A673 (cell line): Measurements from ENCODE around the gene MAP7D2. TPM values are rescaled to one million over a fixed set of nuclear protein-coding genes. Genes with fewer than 3 reads are reported as not detected.

Experiments used
- BruUV-seq: library from RNA; stranded (reverse); fragments of 400-500 nt; replicated peaks from 2 replicates; lab custom pipeline; 2021; lab: Mats Ljungman, UMichigan
- CTCF ChIA-PET: fragments of 300-600 bp; sonication (Branson Sonifier 250); formaldehyde crosslinking; loops from one replicate; lab custom pipeline; 2022; ENCODE audit warnings: antibody characterized with exemption; lab: Charles Lee
- POLR2A ChIA-PET: fragments of 300-600 bp; sonication (Branson Sonifier 250); formaldehyde crosslinking; loops from one replicate; lab custom pipeline; 2022; ENCODE audit warnings: antibody characterized with exemption; ENCODE audit not compliant: low non-redundant PET; lab: Charles Lee
- DNase-seq: peaks from one replicate; pipeline ENCODE4 v3.0.0-alpha.2; 2015; ENCODE audit warnings: low spot score
- H3K27ac ChIP-seq: fragments of 200-600 bp; sonication (generic); 2 replicates; pipeline ENCODE4 v1.5.1; 2016; ENCODE audit warnings: mixed run types, low read depth, mild to moderate bottlenecking, mixed read lengths, antibody characterized with exemption, low read length; ENCODE audit not compliant: poor library complexity, severe bottlenecking
- H3K27me3 ChIP-seq: fragments of 200-600 bp; sonication (generic); replicated peaks from 2 replicates; pipeline ENCODE4 v1.6.1; 2017; ENCODE audit warnings: mixed run types, low read depth, mild to moderate bottlenecking, mixed read lengths, antibody characterized with exemption, low read length; ENCODE audit not compliant: insufficient read depth, poor library complexity
- H3K36me3 ChIP-seq: fragments of 200-600 bp; sonication (generic); 2 replicates; pipeline ENCODE4 v1.6.1; 2016; ENCODE audit warnings: mixed run types, mild to moderate bottlenecking, mixed read lengths, antibody characterized with exemption, low read length; ENCODE audit not compliant: insufficient read depth, poor library complexity, severe bottlenecking
- H3K4me1 ChIP-seq: fragments of 200-600 bp; sonication (generic); 2 replicates; pipeline ENCODE4 v1.6.1; 2017; ENCODE audit warnings: mixed run types, mild to moderate bottlenecking, mixed read lengths, antibody characterized with exemption, low read length; ENCODE audit not compliant: insufficient read depth, poor library complexity, severe bottlenecking
- H3K4me3 ChIP-seq: fragments of 200-600 bp; sonication (generic); 2 replicates; pipeline ENCODE4 v1.5.1; 2016; ENCODE audit warnings: low read depth, mixed run types, mild to moderate bottlenecking, mixed read lengths, low read length; ENCODE audit not compliant: poor library complexity, severe bottlenecking
- H3K9me3 ChIP-seq: fragments of 200-600 bp; sonication (generic); 2 replicates; pipeline ENCODE4 v1.6.1; 2016; ENCODE audit warnings: mixed run types, low read depth, mild to moderate bottlenecking, mixed read lengths, antibody characterized with exemption, low read length; ENCODE audit not compliant: poor library complexity, severe bottlenecking
- CTCF ChIP-seq: fragments of 300-800, 200-600 bp; sonication (generic); conservative IDR thresholded peaks from 2 replicates; pipeline ENCODE4 v1.5.1; 2017; ENCODE audit warnings: low read depth, mild to moderate bottlenecking, antibody characterized with exemption, low read length, moderate library complexity, mixed read lengths
- EZH2 ChIP-seq: fragments of 200-600 bp; sonication (generic); IDR thresholded peaks from 2 replicates; pipeline ENCODE4 v1.6.1; 2017; ENCODE audit warnings: borderline replicate concordance, low read depth, mild to moderate bottlenecking, mixed read lengths, antibody characterized with exemption, low read length; ENCODE audit not compliant: poor library complexity, severe bottlenecking
- intact Hi-C: fragments of 100-400 bp; cut with micrococcal nuclease; formaldehyde crosslinking; loops from one replicate; pipeline ENCODE4 v1.10.0; 2022; ENCODE audit not compliant: unreplicated experiment
- total RNA-seq: library from RNA; stranded (reverse); gene quantifications from 2 replicates; pipeline ENCODE4 v1.2.3, GENCODE V29; 2021

Gene MAP7D2
- total RNA-seq, 1 experiment from 2014 or later, result 1.2 TPM

GRCh38 chrX:20135944-20136343, 19.2 kb upstream of the MAP7D2 start:
- H3K27ac ChIP-seq, result no peak overlapping the region
- peaks cover 79% of the 10 kb centered on the region for H3K36me3 ChIP-seq
- H3K27me3 ChIP-seq, result no peaks in the 10 kb centered on the region
- ChIA-PET CTCF (no interaction called here), POLR2A (no interaction called here)
- no peaks in the 10 kb centered on the region for H3K9me3 ChIP-seq
- peaks cover 6% of the 10 kb centered on the region for H3K4me1 ChIP-seq
- H3K4me3 ChIP-seq, result no peak overlapping the region
- intact Hi-C loops, result loop anchor here (2.0 kb wide), 1 partner anchor 231 kb away; no protein-coding TSS in a partner anchor
- DNase-seq, result no peak
- BruUV-seq, result no TSS peak
- TF ChIP-seq EZH2, result no peak
- no peak for TF ChIP-seq CTCF

GRCh38 chrX:20132666-20133065, 16.0 kb upstream of the MAP7D2 start:
- no peaks in the 10 kb centered on the region for H3K4me1 ChIP-seq
- no peak for DNase-seq
- POLR2A ChIA-PET, result no interaction called here
- no peak overlapping the region for H3K27ac ChIP-seq
- peaks cover 92% of the 10 kb centered on the region for H3K36me3 ChIP-seq
- no peaks in the 10 kb centered on the region for H3K9me3 ChIP-seq
- CTCF ChIA-PET, result no interaction called here
- H3K27me3 ChIP-seq, result no peaks in the 10 kb centered on the region
- BruUV-seq, result no TSS peak
- no peak overlapping the region for H3K4me3 ChIP-seq
- TF ChIP-seq EZH2 (no peak), CTCF (no peak)
- intact Hi-C loops, result no loop called here

- ChIA-PET POLR2A (no interaction called here), CTCF (no interaction called here)
- H3K27me3 ChIP-seq, result no peaks in the 10 kb centered on the region
- no peaks in the 10 kb centered on the region for H3K4me1 ChIP-seq
- H3K9me3 ChIP-seq, result no peaks in the 10 kb centered on the region
- no TSS peak for BruUV-seq
- TF ChIP-seq CTCF (no peak), EZH2 (no peak)
- DNase-seq, result no peak
- H3K27ac ChIP-seq, result no peak overlapping the region
- intact Hi-C loops, result no loop called here
- H3K36me3 ChIP-seq, result peaks cover 72% of the 10 kb centered on the region
- H3K4me3 ChIP-seq, result no peak overlapping the region
Observed at GRCh38 chrX:20130357-20130756, 13.7 kb upstream of the MAP7D2 start.
